Measurements from ENCODE around the gene CAMTA2.

DNA sequence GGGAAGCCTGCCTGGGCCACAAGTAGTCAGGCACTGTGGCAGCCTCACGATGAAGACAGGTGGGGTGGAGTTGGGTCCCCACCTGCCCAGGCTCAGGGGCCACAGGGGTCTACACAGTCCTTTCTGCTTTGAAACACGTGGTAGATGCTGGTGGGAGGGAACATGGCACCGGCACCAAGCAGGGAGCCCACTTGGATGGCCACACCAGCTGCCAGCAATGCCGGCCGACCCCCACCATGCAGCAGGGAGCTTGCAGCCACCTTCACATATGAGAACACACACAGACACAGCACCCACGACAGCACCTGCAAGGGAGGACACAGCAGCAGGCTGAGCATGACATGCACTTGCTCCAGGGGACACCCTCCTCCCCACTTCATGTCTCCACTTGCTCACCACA lies 45.4 kb upstream of the CAMTA2 start:
- TF ChIP-seq SREBF1 (IDR thresholded peaks at IDR 0.05; ENCODE audit: borderline replicate concordance, low read depth, low read length) (no peak), ZNF444 (CRISPR knock-in tag; IDR thresholded peaks at IDR 0.05) (no peak), SMC3 (conservative IDR thresholded peaks at IDR 0.05; ENCODE audit: insufficient read depth, low read depth, low read length) (no peak), NFYB (IDR thresholded peaks at IDR 0.05; ENCODE audit: extremely low read depth, insufficient read length) (no peak), ZC3H8 (IDR thresholded peaks at IDR 0.05) (no peak), PHB2 (IDR thresholded peaks at IDR 0.05; ENCODE audit: low read depth) (no peak), ETV5 (CRISPR knock-in tag; IDR thresholded peaks at IDR 0.05; ENCODE audit: low read depth) (no peak), XRCC5 (IDR thresholded peaks at IDR 0.05; ENCODE audit: low read depth, low read length) (no peak), NR2F6 (CRISPR knock-in tag; IDR thresholded peaks at IDR 0.05) (no peak)
- TF ChIP-seq, protein P1, sequence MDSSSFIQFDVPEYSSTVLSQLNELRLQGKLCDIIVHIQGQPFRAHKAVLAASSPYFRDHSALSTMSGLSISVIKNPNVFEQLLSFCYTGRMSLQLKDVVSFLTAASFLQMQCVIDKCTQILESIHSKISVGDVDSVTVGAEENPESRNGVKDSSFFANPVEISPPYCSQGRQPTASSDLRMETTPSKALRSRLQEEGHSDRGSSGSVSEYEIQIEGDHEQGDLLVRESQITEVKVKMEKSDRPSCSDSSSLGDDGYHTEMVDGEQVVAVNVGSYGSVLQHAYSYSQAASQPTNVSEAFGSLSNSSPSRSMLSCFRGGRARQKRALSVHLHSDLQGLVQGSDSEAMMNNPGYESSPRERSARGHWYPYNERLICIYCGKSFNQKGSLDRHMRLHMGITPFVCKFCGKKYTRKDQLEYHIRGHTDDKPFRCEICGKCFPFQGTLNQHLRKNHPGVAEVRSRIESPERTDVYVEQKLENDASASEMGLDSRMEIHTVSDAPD (CRISPR knock-in tag; IDR thresholded peaks at IDR 0.05), result no peak
